Activated naive CD8-positive, alpha-beta T cell (primary cell): ENCODE results near the gene GINM1.

ENCODE experiments used
- H3K27ac Mint-ChIP-seq: one replicate; pipeline ENCODE4 v1.8.0; 2021; ENCODE audit warnings: mixed read lengths
- H3K27me3 Mint-ChIP-seq: one replicate; pipeline ENCODE4 v1.8.0; 2021; ENCODE audit warnings: mixed read lengths
- H3K36me3 Mint-ChIP-seq: one replicate; pipeline ENCODE4 v1.8.0; 2021; ENCODE audit warnings: mixed read lengths
- H3K4me1 Mint-ChIP-seq: one replicate; pipeline ENCODE4 v1.8.0; 2021; ENCODE audit warnings: low read depth, mixed read lengths
- H3K4me3 Mint-ChIP-seq: one replicate; pipeline ENCODE4 v1.8.0; 2021; ENCODE audit warnings: mild to moderate bottlenecking, mixed read lengths
- H3K9me3 Mint-ChIP-seq: one replicate; pipeline ENCODE4 v1.8.0; 2021; ENCODE audit warnings: low read depth, mixed read lengths

GINM1 gene

GRCh38 chr6:149636124-149636523, 69.9 kb downstream of the GINM1 start:
- no peaks in the 10 kb centered on the region for H3K27me3 Mint-ChIP-seq
- no peaks in the 10 kb centered on the region for H3K9me3 Mint-ChIP-seq
- no peak overlapping the region for H3K4me3 Mint-ChIP-seq
- H3K27ac Mint-ChIP-seq = no peak overlapping the region
- peaks cover 3% of the 10 kb centered on the region for H3K4me1 Mint-ChIP-seq
- H3K36me3 Mint-ChIP-seq = peaks cover 5% of the 10 kb centered on the region
